GM21619 (cell line): ENCODE results near the gene UBE2J2.

Experiments
- ATAC-seq: cut with Tn5 transposase; IDR thresholded peaks from one replicate; pipeline ENCODE4 v1.9.1; 2021; ENCODE audit not compliant: unreplicated experiment

Gene UBE2J2

GRCh38 chr1:1230656-1231399 is 42.8 kb downstream of the UBE2J2 start:
- ATAC-seq = no peak

- no peak for ATAC-seq
These were observed 43.9 kb downstream of the UBE2J2 start for GRCh38 chr1:1229770-1230169.

- no peak for ATAC-seq
These were observed 44.9 kb downstream of the UBE2J2 start for GRCh38 chr1:1228596-1229321.

GRCh38 chr1:1228187-1228586 is 45.5 kb downstream of the UBE2J2 start:
- no peak for ATAC-seq

GRCh38 chr1:1227386-1227785 is 46.3 kb downstream of the UBE2J2 start:
- ATAC-seq = no peak

- ATAC-seq = no peak
These were observed 46.9 kb downstream of the UBE2J2 start for GRCh38 chr1:1226566-1227362.

- no peak for ATAC-seq
These were observed 47.7 kb downstream of the UBE2J2 start for GRCh38 chr1:1225913-1226312.

- ATAC-seq = no peak
These were observed 48.3 kb downstream of the UBE2J2 start for GRCh38 chr1:1225238-1225845.

GRCh38 chr1:1223891-1224290 is 49.8 kb downstream of the UBE2J2 start:
- ATAC-seq = no peak

GRCh38 chr1:1223321-1223720 is 50.3 kb downstream of the UBE2J2 start:
- ATAC-seq = no peak

- no peak for ATAC-seq
These were observed 51.0 kb downstream of the UBE2J2 start for GRCh38 chr1:1222575-1223225.

- no peak for ATAC-seq
These were observed 51.6 kb downstream of the UBE2J2 start for GRCh38 chr1:1221887-1222574.

- no peak for ATAC-seq
These were observed 53.5 kb downstream of the UBE2J2 start for GRCh38 chr1:1220197-1220596.

GRCh38 chr1:1219341-1219740 is 54.3 kb downstream of the UBE2J2 start:
- ATAC-seq = no peak

- ATAC-seq = no peak
These were observed 55.0 kb downstream of the UBE2J2 start for GRCh38 chr1:1218524-1219200.

GRCh38 chr1:1217621-1218523 is 55.8 kb downstream of the UBE2J2 start:
- no peak for ATAC-seq

- ATAC-seq = no peak
These were observed 56.7 kb downstream of the UBE2J2 start for GRCh38 chr1:1216770-1217620.
